Activated CD8-positive, alpha-beta T cell treated with anti-CD3 and anti-CD28 coated beads for 36 hours (primary cell): ENCODE data around the gene MYBPC3. TPM values are rescaled to one million over a fixed set of nuclear protein-coding genes. Genes with fewer than 3 reads are reported as not detected.

Source experiments
- ATAC-seq: fragments of 200-7000 bp; cut with Tn5 transposase; one replicate; pipeline ENCODE4 v1.10.0; 2021; ENCODE audit warnings: mild to moderate bottlenecking, moderate library complexity
- CTCF ChIA-PET: fragments of 350-600 bp; sonication (Branson Sonifier 250); formaldehyde crosslinking; loops from one replicate; lab custom pipeline; 2021; ENCODE audit warnings: antibody characterized with exemption; lab: Charles Lee
- POLR2A ChIA-PET: fragments of 350-600 bp; sonication (Branson Sonifier 250); formaldehyde crosslinking; loops from one replicate; lab custom pipeline; 2021; ENCODE audit warnings: antibody characterized with exemption; lab: Charles Lee
- DNase-seq: peaks from one replicate; pipeline ENCODE4 v3.0.0-alpha.2; 2020
- H3K27ac Mint-ChIP-seq: one replicate; pipeline ENCODE4 v1.8.0; 2021; ENCODE audit warnings: mild to moderate bottlenecking, mixed read lengths
- H3K27me3 Mint-ChIP-seq: one replicate; pipeline ENCODE4 v1.8.0; 2021; ENCODE audit warnings: mixed read lengths
- H3K36me3 Mint-ChIP-seq: one replicate; pipeline ENCODE4 v1.8.0; 2021; ENCODE audit warnings: low read depth, mixed read lengths
- H3K4me1 Mint-ChIP-seq: one replicate; pipeline ENCODE4 v1.8.0; 2021; ENCODE audit warnings: low read depth, mixed read lengths
- H3K4me3 Mint-ChIP-seq: one replicate; pipeline ENCODE4 v1.8.0; 2021; ENCODE audit warnings: mild to moderate bottlenecking, moderate library complexity, mixed read lengths
- H3K9me3 Mint-ChIP-seq: one replicate; pipeline ENCODE4 v1.8.0; 2021; ENCODE audit warnings: mixed read lengths
- intact Hi-C: fragments of 100-400 bp; cut with micrococcal nuclease; formaldehyde crosslinking; loops from one replicate; pipeline ENCODE4 v1.10.0; 2022
- total RNA-seq, 2 experiments: library from RNA; stranded (reverse); gene quantifications; one replicate each; pipeline ENCODE4 v1.2.3, GENCODE V29; 2021
- TF ChIP-seq, protein P1 (sequence below): fragments of 200-600 bp; IDR thresholded peaks from one replicate; pipeline ENCODE4 v1.8.0; 2022; ENCODE audit warnings: antibody characterized with exemption, mild to moderate bottlenecking

The MYBPC3 gene
- total RNA-seq, 2 experiments from 2014 or later: not detected

DNA sequence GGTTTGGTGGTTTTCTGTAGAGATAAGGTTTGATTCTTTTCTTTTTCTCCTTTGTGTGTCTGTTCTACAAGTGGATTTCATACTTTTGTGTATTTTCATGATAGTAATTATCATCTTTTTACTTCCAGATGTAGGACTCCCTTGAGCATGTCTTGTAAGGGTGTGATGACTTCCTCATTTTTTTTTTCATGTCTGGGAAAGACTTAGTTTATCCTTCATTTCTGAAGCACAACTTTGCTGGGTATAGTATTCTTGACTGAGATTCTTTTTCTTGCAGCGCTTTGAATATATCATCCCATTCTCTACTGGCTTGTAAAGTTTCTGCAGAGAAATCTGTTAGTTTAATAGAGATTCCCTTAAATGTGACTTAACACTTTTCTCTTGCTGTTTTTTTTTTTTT lies 49.6 kb downstream of the MYBPC3 start:
- H3K27me3 Mint-ChIP-seq: no peaks in the 10 kb centered on the region
- intact Hi-C loops: no loop called here

DNA sequence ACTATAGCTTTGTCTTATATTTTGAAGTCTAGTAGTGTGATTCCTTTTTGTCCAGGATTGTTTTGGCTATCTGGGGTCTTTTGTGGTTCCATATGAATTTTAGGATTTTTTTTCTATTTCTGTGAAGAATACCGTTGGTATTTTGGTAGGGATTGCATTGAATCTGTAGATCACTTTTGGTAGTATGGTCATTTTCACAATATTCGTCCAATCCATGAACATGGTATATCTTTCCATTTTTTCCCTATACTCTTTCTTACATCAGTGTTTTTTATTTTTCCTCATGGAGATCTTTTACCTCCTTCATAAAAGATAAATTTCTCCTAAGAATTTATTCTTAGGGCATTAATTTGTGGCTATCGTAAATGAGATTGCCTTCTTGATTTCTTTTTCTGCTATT lies 53.4 kb downstream of the MYBPC3 start:
- Mint-ChIP-seq H3K27ac (no peak overlapping the region), H3K9me3 (peaks cover 8% of the 10 kb centered on the region), H3K36me3 (peaks cover 72% of the 10 kb centered on the region), H3K27me3 (no peaks in the 10 kb centered on the region), H3K4me1 (peaks cover 6% of the 10 kb centered on the region), H3K4me3 (no peak overlapping the region)
- DNase-seq: no peak
- CTCF ChIA-PET: interaction anchor here (1.1 kb wide), 1 partner anchor 75 kb away, joined by 3 read pairs; no protein-coding TSS in a partner anchor
- TF ChIP-seq, protein P1, sequence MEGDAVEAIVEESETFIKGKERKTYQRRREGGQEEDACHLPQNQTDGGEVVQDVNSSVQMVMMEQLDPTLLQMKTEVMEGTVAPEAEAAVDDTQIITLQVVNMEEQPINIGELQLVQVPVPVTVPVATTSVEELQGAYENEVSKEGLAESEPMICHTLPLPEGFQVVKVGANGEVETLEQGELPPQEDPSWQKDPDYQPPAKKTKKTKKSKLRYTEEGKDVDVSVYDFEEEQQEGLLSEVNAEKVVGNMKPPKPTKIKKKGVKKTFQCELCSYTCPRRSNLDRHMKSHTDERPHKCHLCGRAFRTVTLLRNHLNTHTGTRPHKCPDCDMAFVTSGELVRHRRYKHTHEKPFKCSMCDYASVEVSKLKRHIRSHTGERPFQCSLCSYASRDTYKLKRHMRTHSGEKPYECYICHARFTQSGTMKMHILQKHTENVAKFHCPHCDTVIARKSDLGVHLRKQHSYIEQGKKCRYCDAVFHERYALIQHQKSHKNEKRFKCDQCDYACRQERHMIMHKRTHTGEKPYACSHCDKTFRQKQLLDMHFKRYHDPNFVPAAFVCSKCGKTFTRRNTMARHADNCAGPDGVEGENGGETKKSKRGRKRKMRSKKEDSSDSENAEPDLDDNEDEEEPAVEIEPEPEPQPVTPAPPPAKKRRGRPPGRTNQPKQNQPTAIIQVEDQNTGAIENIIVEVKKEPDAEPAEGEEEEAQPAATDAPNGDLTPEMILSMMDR: no peak
- POLR2A ChIA-PET: interaction anchor here (1.2 to 2.0 kb wide), 2 partner anchors 10 to 24 kb away, joined by 3 to 6 read pairs; no protein-coding TSS in a partner anchor
- no peak for ATAC-seq
- intact Hi-C loops: no loop called here

More for the DNA sequence above, 49.6 kb downstream of the MYBPC3 start:
- Mint-ChIP-seq H3K36me3 (peaks cover 66% of the 10 kb centered on the region), H3K9me3 (peaks cover 8% of the 10 kb centered on the region), H3K4me1 (peaks cover 6% of the 10 kb centered on the region), H3K4me3 (no peak overlapping the region), H3K27ac (peak overlapping the region; percentile 61)
- ChIA-PET CTCF (no interaction called here), POLR2A (no interaction called here)
- TF ChIP-seq, protein P1: no peak
- no peak for DNase-seq
- no peak for ATAC-seq

DNA sequence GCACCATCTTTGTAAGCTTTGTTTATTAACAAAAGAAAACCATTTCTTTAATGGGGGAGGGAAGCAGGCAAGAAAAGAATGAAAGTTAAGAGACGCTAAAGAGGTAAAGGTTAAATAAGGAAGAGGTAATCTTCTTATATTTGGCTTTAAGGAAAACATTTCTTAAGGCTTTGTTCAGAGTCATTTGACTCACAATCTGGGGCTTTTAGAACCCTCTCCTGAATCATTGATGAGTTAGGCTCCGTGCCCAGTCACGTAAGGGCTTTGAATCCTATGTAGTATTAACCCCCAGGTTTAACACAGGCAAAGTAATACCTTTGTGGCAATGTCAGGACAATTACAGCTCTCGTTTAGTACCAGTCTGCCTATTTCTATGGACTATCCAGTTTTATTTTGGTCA lies 56.5 kb downstream of the MYBPC3 start:
- ChIA-PET POLR2A (no interaction called here), CTCF (no interaction called here)
- no peak for DNase-seq
- Mint-ChIP-seq H3K27me3 (no peaks in the 10 kb centered on the region), H3K36me3 (peaks cover 49% of the 10 kb centered on the region), H3K4me1 (no peaks in the 10 kb centered on the region), H3K27ac (no peak overlapping the region), H3K9me3 (peaks cover 2% of the 10 kb centered on the region), H3K4me3 (no peak overlapping the region)
- intact Hi-C loops: no loop called here
- TF ChIP-seq, protein P1: no peak
- ATAC-seq: no peak

DNA sequence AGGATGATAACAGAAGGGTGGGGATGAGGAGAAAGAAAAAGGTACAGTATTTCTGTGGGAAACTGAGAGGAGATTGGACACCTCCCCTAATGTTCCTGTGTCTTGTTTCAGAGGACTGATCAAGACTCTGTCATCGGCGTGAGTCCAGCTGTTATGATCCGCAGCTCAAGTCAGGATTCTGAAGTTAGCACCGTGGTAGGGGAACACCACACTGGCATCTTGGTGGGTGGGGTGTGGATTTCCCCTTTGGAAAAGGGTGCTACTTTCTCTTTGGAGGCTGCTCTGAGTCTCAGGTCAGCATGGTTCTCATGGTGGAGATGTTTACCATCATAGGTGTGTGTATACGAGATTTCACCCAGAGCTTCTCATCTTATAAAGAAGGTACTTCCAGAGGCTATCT lies 57.1 kb downstream of the MYBPC3 start:
- intact Hi-C loops: no loop called here
- TF ChIP-seq, protein P1: no peak
- H3K9me3 Mint-ChIP-seq: peaks cover 1% of the 10 kb centered on the region
- no peak overlapping the region for H3K4me3 Mint-ChIP-seq
- no peaks in the 10 kb centered on the region for H3K27me3 Mint-ChIP-seq
- CTCF ChIA-PET: no interaction called here
- DNase-seq (no peak), ATAC-seq (no peak)
- POLR2A ChIA-PET: no interaction called here
- H3K36me3 Mint-ChIP-seq: peaks cover 46% of the 10 kb centered on the region
- no peak overlapping the region for H3K27ac Mint-ChIP-seq
- H3K4me1 Mint-ChIP-seq: no peaks in the 10 kb centered on the region

DNA sequence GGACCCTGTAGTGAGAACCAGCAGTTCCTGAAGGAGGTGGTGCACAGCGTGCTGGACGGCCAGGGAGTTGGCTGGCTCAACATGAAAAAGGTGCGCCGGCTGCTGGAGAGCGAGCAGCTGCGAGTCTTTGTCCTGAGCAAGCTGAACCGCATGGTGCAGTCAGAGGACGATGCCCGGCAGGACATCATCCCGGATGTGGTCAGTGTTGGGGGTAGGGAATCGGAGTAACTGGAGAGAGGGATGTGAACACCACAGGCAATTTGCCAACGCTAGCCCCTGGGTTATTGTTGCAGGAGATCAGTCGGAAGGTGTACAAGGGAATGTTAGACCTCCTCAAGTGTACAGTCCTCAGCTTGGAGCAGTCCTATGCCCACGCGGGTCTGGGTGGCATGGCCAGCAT lies 62.6 kb downstream of the MYBPC3 start:
- Mint-ChIP-seq H3K27me3 (no peaks in the 10 kb centered on the region), H3K36me3 (peaks cover 46% of the 10 kb centered on the region), H3K27ac (no peak overlapping the region), H3K4me1 (no peaks in the 10 kb centered on the region), H3K9me3 (no peaks in the 10 kb centered on the region), H3K4me3 (no peak overlapping the region)
- TF ChIP-seq, protein P1: no peak
- POLR2A ChIA-PET: interaction anchor here (0.8 to 1.5 kb wide), 2 partner anchors 9 to 25 kb away, joined by 3 to 6 read pairs; no protein-coding TSS in a partner anchor
- ATAC-seq (no peak), DNase-seq (no peak)
- intact Hi-C loops: no loop called here
- CTCF ChIA-PET: no interaction called here
